Measurements from ENCODE around the gene PIP4K2B.

PIP4K2B gene

GRCh38 chr17:38748149-38748891 is 51.0 kb downstream of the PIP4K2B start, which contains the start of gene PCGF2:
Gene PCGF2, minus strand, starts transcription at chr17:38748336. Its CDS starts 7,934 bp downstream, at chr17:38740402.
- peak within 1 kb of the TSS; percentile 63 for H3K9ac ChIP-seq (ENCODE audit: low read length)
- no peaks in the 10 kb centered on the region for H3K36me3 ChIP-seq (ENCODE audit: control insufficient read depth, insufficient read depth, low read length)
- H3K27me3 ChIP-seq (ENCODE audit: control insufficient read depth, insufficient read depth, low read length): peaks cover 2% of the 10 kb centered on the region
- H3K4me3 ChIP-seq (ENCODE audit: low read length): peak within 1 kb of the TSS; percentile 81
- H3K4me1 ChIP-seq (ENCODE audit: control insufficient read depth, insufficient read depth, low read length): no peaks in the 10 kb centered on the region
- peak within 1 kb of the TSS; percentile 75 for H3K27ac ChIP-seq (ENCODE audit: low read depth, low read length)

DNA sequence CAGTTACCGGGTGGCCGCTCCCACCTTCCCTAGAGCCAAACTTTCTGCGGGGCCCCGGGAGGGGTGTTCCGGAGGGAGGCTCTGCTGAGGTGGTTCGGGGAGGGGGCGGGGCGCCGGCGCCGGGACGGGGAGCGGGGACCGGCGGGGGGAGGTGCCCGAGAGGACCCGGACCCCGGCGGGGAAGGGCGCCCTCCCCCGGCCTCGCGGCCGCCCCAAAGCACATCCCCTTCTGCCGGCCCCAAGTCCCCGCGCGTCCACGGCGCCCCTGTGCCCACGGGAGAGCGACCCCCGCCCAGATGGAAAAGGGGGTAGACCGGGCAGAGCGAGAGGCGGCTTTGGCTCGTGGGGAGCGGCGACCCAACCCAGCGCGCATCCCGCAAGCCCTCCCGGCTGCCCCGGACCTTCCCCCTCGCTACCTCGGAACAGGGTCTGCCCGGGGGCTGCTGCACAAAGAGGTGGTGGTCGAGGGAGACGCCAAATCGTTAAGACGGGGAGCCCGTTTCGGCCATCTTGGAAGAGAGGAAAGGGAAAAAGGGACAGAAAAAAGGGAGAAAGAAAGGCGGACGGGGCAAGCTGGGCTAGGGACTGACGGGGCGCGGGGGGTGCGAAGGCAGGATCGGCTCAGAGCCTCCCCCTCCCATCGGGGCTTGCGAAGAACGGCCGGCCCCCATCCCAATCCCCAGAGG is 51.8 kb downstream of the PIP4K2B start:
- no peaks in the 10 kb centered on the region for H3K36me3 ChIP-seq (ENCODE audit: control insufficient read depth, insufficient read depth, low read length)
- peak overlapping the region; percentile 63 for H3K9ac ChIP-seq (ENCODE audit: low read length)
- peak overlapping the region; percentile 75 for H3K27ac ChIP-seq (ENCODE audit: low read depth, low read length)
- H3K27me3 ChIP-seq (ENCODE audit: control insufficient read depth, insufficient read depth, low read length): peaks cover 2% of the 10 kb centered on the region
- peak overlapping the region; percentile 81 for H3K4me3 ChIP-seq (ENCODE audit: low read length)
- H3K4me1 ChIP-seq (ENCODE audit: control insufficient read depth, insufficient read depth, low read length): peaks cover 4% of the 10 kb centered on the region

GRCh38 chr17:38746849-38747462 is 52.4 kb downstream of the PIP4K2B start:
- Histone ChIP-seq H3K4me3 (ENCODE audit: low read length) (peak overlapping the region; percentile 81), H3K9ac (ENCODE audit: low read length) (no peak overlapping the region), H3K4me1 (ENCODE audit: control insufficient read depth, insufficient read depth, low read length) (peaks cover 10% of the 10 kb centered on the region), H3K27me3 (ENCODE audit: control insufficient read depth, insufficient read depth, low read length) (peaks cover 2% of the 10 kb centered on the region), H3K27ac (ENCODE audit: low read depth, low read length) (peak overlapping the region; percentile 57), H3K36me3 (ENCODE audit: control insufficient read depth, insufficient read depth, low read length) (no peaks in the 10 kb centered on the region)

DNA sequence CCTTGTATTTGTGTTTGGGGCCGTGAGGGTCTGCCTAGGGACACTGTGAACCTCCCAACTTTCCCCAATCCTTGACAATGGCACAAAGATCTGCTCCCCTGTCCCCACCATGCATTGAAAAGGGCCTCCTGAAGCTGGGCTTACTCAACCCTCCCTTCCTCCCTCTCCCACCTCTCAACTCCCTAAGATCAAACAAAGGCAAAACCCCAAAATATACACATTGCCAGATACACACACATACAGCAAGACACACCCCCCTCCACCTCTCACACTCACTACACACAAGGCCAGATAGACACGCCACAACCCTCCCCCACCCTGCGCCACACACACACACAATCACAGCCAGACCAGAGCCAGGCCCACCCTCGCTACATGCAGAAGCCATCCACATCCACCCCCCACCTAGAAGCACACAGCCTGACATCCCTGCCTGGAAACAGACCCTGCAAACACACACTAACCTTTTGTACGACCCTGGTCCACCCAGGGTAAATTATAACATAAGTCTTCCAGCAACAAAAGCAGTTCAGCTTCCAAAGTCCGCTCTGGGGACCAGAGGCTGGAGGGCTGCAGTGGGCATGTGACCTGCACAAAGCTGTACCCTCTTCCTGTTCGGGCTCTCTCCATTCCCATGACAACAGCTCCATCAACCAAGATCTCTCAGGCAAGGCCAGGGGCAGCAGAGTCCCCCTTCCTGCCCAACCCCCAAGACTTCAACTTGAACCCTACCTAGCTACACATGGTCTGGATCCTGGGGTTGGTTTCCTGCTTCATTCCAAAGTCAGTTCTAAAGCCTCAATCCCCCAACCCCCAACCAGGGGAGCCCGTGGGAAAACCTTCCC is 53.1 kb downstream of the PIP4K2B start:
- peak overlapping the region; percentile 17 for H3K4me3 ChIP-seq (ENCODE audit: low read length)
- no peak overlapping the region for H3K27ac ChIP-seq (ENCODE audit: low read depth, low read length)
- no peak overlapping the region for H3K9ac ChIP-seq (ENCODE audit: low read length)
- peaks cover 2% of the 10 kb centered on the region for H3K27me3 ChIP-seq (ENCODE audit: control insufficient read depth, insufficient read depth, low read length)
- H3K4me1 ChIP-seq (ENCODE audit: control insufficient read depth, insufficient read depth, low read length): peaks cover 17% of the 10 kb centered on the region
- H3K36me3 ChIP-seq (ENCODE audit: control insufficient read depth, insufficient read depth, low read length): no peaks in the 10 kb centered on the region

DNA sequence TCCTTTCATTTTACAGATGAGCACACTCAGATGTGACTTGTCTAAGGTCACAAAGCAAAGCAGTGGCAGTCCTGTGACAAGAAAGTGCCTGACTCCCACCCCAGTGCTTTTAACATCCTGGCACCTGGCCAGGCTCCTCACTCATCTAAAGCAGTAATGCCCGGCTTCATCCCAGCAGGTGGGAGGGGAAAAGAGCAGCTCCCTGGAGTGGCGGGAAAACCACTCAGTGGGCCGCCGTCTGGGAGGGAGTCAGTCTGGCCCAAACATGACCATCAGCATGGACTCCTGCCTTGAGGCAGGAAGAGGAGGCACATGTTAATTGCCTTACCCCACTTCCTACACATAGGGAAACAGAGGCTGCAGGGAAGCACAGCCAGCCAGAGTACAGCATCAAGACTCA is 53.8 kb downstream of the PIP4K2B start:
- Histone ChIP-seq H3K27me3 (ENCODE audit: control insufficient read depth, insufficient read depth, low read length) (peaks cover 2% of the 10 kb centered on the region), H3K27ac (ENCODE audit: low read depth, low read length) (no peak overlapping the region), H3K4me3 (ENCODE audit: low read length) (no peak overlapping the region), H3K36me3 (ENCODE audit: control insufficient read depth, insufficient read depth, low read length) (no peaks in the 10 kb centered on the region), H3K9ac (ENCODE audit: low read length) (no peak overlapping the region), H3K4me1 (ENCODE audit: control insufficient read depth, insufficient read depth, low read length) (peaks cover 23% of the 10 kb centered on the region)

- no peak overlapping the region for H3K9ac ChIP-seq (ENCODE audit: low read length)
- H3K4me1 ChIP-seq (ENCODE audit: control insufficient read depth, insufficient read depth, low read length): peaks cover 23% of the 10 kb centered on the region
- H3K4me3 ChIP-seq (ENCODE audit: low read length): no peak overlapping the region
- peaks cover 4% of the 10 kb centered on the region for H3K36me3 ChIP-seq (ENCODE audit: control insufficient read depth, insufficient read depth, low read length)
- H3K27ac ChIP-seq (ENCODE audit: low read depth, low read length): no peak overlapping the region
- peaks cover 2% of the 10 kb centered on the region for H3K27me3 ChIP-seq (ENCODE audit: control insufficient read depth, insufficient read depth, low read length)
Observed at GRCh38 chr17:38743556-38744171, 55.7 kb downstream of the PIP4K2B start.

- Histone ChIP-seq H3K27ac (ENCODE audit: low read depth, low read length) (peak overlapping the region; percentile 89), H3K4me1 (ENCODE audit: control insufficient read depth, insufficient read depth, low read length) (peaks cover 23% of the 10 kb centered on the region), H3K36me3 (ENCODE audit: control insufficient read depth, insufficient read depth, low read length) (peaks cover 4% of the 10 kb centered on the region), H3K4me3 (ENCODE audit: low read length) (peak overlapping the region; percentile 50), H3K27me3 (ENCODE audit: control insufficient read depth, insufficient read depth, low read length) (peaks cover under 1% of the 10 kb centered on the region), H3K9ac (ENCODE audit: low read length) (no peak overlapping the region)
Observed at GRCh38 chr17:38742411-38743308, 56.7 kb downstream of the PIP4K2B start.

- H3K4me1 ChIP-seq (ENCODE audit: control insufficient read depth, insufficient read depth, low read length): peaks cover 23% of the 10 kb centered on the region
- no peaks in the 10 kb centered on the region for H3K27me3 ChIP-seq (ENCODE audit: control insufficient read depth, insufficient read depth, low read length)
- peak overlapping the region; percentile 39 for H3K4me3 ChIP-seq (ENCODE audit: low read length)
- peak overlapping the region; percentile 89 for H3K27ac ChIP-seq (ENCODE audit: low read depth, low read length)
- H3K36me3 ChIP-seq (ENCODE audit: control insufficient read depth, insufficient read depth, low read length): peaks cover 4% of the 10 kb centered on the region
- no peak overlapping the region for H3K9ac ChIP-seq (ENCODE audit: low read length)
Observed at GRCh38 chr17:38741921-38742410, 57.4 kb downstream of the PIP4K2B start.

DNA sequence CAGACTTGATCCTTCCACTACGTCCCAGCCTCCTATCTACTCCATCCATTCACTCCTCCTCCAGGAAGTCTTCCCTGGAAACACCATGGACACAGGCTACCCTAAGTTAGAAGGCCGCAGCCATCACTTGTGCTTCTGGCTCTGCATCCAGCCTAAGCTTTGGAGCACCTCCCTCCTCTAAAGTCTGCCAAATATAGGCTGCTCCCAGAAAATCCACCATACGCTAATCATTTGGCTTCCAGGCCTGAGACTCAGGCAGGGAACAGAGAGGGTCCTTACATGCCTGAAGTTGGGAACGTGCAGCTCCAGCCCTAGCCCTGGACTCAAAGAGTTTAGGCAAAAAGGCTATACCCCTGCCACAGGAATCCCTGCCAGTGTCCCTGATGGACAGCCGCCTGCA is 57.9 kb downstream of the PIP4K2B start:
- peaks cover 23% of the 10 kb centered on the region for H3K4me1 ChIP-seq (ENCODE audit: control insufficient read depth, insufficient read depth, low read length)
- peaks cover 4% of the 10 kb centered on the region for H3K36me3 ChIP-seq (ENCODE audit: control insufficient read depth, insufficient read depth, low read length)
- H3K27me3 ChIP-seq (ENCODE audit: control insufficient read depth, insufficient read depth, low read length): no peaks in the 10 kb centered on the region
- peak overlapping the region; percentile 89 for H3K27ac ChIP-seq (ENCODE audit: low read depth, low read length)
- peak overlapping the region; percentile 4 for H3K4me3 ChIP-seq (ENCODE audit: low read length)
- no peak overlapping the region for H3K9ac ChIP-seq (ENCODE audit: low read length)

DNA sequence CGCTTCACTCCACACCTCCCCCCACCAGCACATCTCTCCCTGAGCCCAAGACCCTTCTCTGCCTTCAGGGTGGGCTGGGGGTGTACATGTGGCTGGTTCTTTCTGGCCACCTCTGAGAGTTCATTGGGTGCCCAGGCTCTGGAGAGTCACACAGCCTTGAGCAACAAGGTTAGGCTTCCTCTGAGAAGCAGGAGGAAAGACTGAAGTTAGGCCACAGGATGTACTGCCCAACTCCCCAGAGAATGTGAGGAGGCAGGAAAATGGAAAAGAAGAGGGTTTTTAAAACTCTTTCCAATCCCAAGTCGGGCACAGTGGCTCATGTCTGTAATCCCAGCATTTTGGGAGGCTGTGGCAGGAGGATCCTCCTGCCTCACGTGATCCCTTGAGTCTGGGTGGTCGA is 58.5 kb downstream of the PIP4K2B start:
- Histone ChIP-seq H3K27ac (ENCODE audit: low read depth, low read length) (no peak overlapping the region), H3K4me1 (ENCODE audit: control insufficient read depth, insufficient read depth, low read length) (peaks cover 23% of the 10 kb centered on the region), H3K27me3 (ENCODE audit: control insufficient read depth, insufficient read depth, low read length) (no peaks in the 10 kb centered on the region), H3K36me3 (ENCODE audit: control insufficient read depth, insufficient read depth, low read length) (peaks cover 4% of the 10 kb centered on the region), H3K9ac (ENCODE audit: low read length) (no peak overlapping the region), H3K4me3 (ENCODE audit: low read length) (no peak overlapping the region)

- Histone ChIP-seq H3K4me1 (ENCODE audit: control insufficient read depth, insufficient read depth, low read length) (peaks cover 23% of the 10 kb centered on the region), H3K36me3 (ENCODE audit: control insufficient read depth, insufficient read depth, low read length) (peaks cover 8% of the 10 kb centered on the region), H3K27me3 (ENCODE audit: control insufficient read depth, insufficient read depth, low read length) (no peaks in the 10 kb centered on the region)
Observed at GRCh38 chr17:38740044-38740443, 59.3 kb downstream of the PIP4K2B start.

More at GRCh38 chr17:38740044-38740443, 59.3 kb downstream of the PIP4K2B start:
- Histone ChIP-seq H3K9ac (ENCODE audit: low read length) (no peak overlapping the region), H3K4me3 (ENCODE audit: low read length) (no peak overlapping the region), H3K27ac (ENCODE audit: low read depth, low read length) (no peak overlapping the region)
